Esophagus (tissue), 2 donors: ENCODE results near the gene OMG. TPM values are rescaled to one million over a fixed set of nuclear protein-coding genes. Genes with fewer than 3 reads are reported as not detected.
A peak's percentile ranks its signal among the peaks of the same experiment; 100 is the strongest.
"Not testable (repeated sequence)": the region's sequence is repeated elsewhere in the genome, so short reads cannot be mapped to it uniquely, and the experiment has no call there.

Experiments
- H3K27ac ChIP-seq, 2 donors: one replicate each; pipeline ENCODE4 v1.5.1; 2013; ENCODE audit warnings: low read depth in 2 of 2, mild to moderate bottlenecking in 2 of 2, inconsistent platforms in 1 of 2, low read length in 1 of 2, moderate library complexity in 1 of 2
- H3K27me3 ChIP-seq, 2 donors: one replicate each; pipeline ENCODE4 v1.6.1; 2013; ENCODE audit warnings: low read length in 2 of 2, control low read depth in 1 of 2, mild to moderate bottlenecking in 1 of 2; ENCODE audit not compliant: insufficient read depth in 2 of 2, control insufficient read depth in 1 of 2
- H3K36me3 ChIP-seq, 2 donors: one replicate each; pipeline ENCODE4 v1.6.1; 2013; ENCODE audit warnings: low read length in 1 of 2; ENCODE audit not compliant: control insufficient read depth in 2 of 2, insufficient read depth in 2 of 2
- H3K4me1 ChIP-seq, 2 donors: one replicate each; pipeline ENCODE4 v1.6.1; 2013; ENCODE audit warnings: low read length in 1 of 2; ENCODE audit not compliant: control insufficient read depth in 2 of 2, insufficient read depth in 2 of 2
- H3K4me3 ChIP-seq, 2 donors: one replicate each; pipeline ENCODE4 v1.5.1; 2013; ENCODE audit warnings: low read length in 2 of 2, mild to moderate bottlenecking in 2 of 2, low read depth in 1 of 2, moderate library complexity in 1 of 2
- H3K9me3 ChIP-seq, 2 donors: one replicate each; pipeline ENCODE4 v1.6.1; 2013; ENCODE audit warnings: mild to moderate bottlenecking in 2 of 2, low read depth in 1 of 2, low read length in 1 of 2, moderate library complexity in 1 of 2; ENCODE audit not compliant: control insufficient read depth in 2 of 2, insufficient read depth in 1 of 2
- WGBS, 2 donors: extraction: QIAGEN DNeasy Blood & Tissue Kit; methylation state at CpG; one replicate each; pipeline ENCODE4 v1.1.7; 2013; 5-methylcytosine and 5-hydroxymethylcytosine counted together
- polyA plus RNA-seq, 2 donors: library from polyadenylated mRNA; stranded (reverse); fragments of 200-250 nt; gene quantifications; one replicate each; pipeline ENCODE4 v1.2.3, GENCODE V29; 2013
- donor health status: healthy with polysubstance abuse.
- donor health status: Bipolar disorder and iron deficiency.

Gene OMG
- polyA plus RNA-seq, 2 donors = 0.16 to 0.28 TPM

DNA sequence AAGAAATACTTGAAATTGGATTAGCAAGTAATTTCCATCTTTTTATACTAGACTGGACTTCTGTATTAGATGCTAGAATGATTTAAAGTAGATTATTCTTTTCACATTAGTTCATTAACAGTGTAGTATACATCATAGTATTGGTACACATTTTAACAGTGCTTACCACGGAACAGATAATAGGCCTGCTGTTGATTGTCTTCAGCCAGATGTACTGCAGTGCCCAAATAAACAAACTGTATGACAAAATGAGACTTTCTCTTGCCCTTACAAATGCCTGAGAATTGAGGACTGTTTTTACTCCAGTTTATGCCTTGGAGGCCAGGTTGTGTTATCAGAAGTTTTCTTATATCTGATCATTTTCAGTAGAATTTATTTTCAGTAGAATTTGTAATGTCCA is 23.8 kb upstream of the OMG start:
- H3K4me3 ChIP-seq = no peak overlapping the region

DNA sequence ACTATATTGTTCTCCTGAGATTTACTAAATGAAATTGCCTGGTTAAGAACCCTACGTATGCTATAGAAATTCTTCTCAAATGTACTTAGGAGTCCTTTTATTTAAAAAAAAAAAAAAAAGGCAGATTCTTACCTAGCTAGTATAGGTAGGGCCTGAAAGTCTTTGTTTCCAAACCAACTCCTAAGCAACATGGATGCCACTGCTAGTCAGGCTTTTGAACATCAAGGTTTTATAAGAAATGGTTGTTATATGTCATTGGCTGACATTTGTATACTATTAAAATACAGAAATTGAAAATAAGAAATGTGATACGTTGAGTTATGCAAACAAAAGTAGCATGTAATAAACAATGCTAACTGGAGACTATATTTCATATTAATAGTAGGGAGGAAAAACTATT is 23.2 kb upstream of the OMG start:
- H3K27ac ChIP-seq = no peak overlapping the region
- no peaks in the 10 kb centered on the region for H3K27me3 ChIP-seq
- peaks cover 0 to 2% of the 10 kb centered on the region in 2 donors for H3K36me3 ChIP-seq
- no peak overlapping the region for H3K4me3 ChIP-seq
- no peaks in the 10 kb centered on the region for H3K4me1 ChIP-seq
- WGBS, 2 donors = 70 to 77% methylated on average over 2 of the region's 2 CpGs
- H3K9me3 ChIP-seq = no peaks in the 10 kb centered on the region

More for the DNA sequence above, 23.8 kb upstream of the OMG start:
- no peaks in the 10 kb centered on the region for H3K27me3 ChIP-seq
- WGBS, 2 donors = 58 to 64% methylated on average over 1 of the region's 1 CpG
- H3K9me3 ChIP-seq = no peaks in the 10 kb centered on the region
- H3K27ac ChIP-seq = no peak overlapping the region
- no peaks in the 10 kb centered on the region for H3K4me1 ChIP-seq
- H3K36me3 ChIP-seq = peaks cover 0 to 2% of the 10 kb centered on the region in 2 donors

DNA sequence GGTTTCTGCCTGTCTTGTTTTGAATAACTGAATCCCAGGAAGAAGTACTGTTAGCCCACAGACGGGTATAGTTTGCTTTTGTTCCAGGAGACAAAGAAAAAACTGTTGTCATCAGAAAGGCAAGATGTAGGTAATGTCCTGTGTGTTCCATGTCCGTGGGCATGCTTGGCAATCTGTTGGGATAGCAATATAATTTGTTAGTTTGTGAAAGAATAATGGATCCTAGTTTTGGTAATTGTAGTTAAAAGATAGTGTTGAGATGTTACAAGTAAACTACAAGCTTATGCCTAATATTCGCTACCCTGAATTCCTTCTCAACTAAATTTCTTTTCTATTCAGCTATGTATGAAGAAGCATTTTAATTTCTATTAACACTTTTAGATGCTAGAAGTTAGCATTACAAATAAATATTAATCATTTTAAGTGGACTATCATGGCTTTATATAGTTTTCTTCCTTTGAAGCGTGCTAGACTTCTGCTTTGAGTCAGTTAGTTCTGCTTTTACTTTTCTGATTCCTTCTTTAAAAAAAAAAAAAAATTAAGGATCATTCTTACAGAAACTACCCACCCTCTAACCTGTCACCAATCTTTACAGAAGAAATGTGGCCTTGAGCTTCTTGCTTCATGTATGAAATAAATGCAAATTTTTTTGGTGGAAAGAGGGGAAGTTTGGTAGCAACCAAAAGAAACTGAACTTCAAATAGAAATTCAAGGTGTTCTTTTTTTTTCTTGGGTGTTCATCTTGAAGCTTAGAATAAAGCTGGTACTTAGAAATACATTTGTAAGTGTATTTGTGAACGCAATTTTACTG is 22.0 kb upstream of the OMG start:
- no peaks in the 10 kb centered on the region for H3K4me1 ChIP-seq
- no peaks in the 10 kb centered on the region for H3K27me3 ChIP-seq
- no peaks in the 10 kb centered on the region for H3K9me3 ChIP-seq
- H3K36me3 ChIP-seq = peaks cover 0 to 2% of the 10 kb centered on the region in 2 donors
- H3K27ac ChIP-seq = peak overlapping the region in 1 of 2 donors; percentile 39
- H3K4me3 ChIP-seq = no peak overlapping the region
- WGBS, 2 donors = 71 to 72% methylated on average over 5 of the region's 5 CpGs

DNA sequence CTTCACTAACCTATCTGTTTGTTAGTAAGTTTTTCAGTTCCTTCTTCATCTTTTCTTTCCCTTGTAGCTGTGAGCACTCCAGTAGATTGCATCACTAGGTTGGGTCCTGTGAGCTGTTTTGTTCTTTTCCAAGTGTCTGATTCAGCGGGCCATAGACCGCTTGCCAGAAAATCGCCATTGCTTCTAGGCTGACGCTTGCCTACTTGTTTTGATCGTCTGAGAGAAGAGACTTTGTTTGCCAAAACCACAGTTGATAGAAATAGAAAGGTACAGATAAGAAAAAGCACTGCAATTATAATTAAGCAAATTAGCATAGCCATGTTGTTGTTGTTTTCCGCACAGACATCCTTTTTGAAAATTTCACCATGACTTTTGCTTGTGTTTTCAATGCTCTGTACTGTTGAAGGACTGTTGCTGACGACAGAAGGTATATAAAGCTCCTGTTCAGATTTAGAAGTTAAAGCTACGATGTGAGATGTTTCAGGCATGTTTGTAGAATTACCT is 21.3 kb upstream of the OMG start:
- Histone ChIP-seq H3K4me3 (peak overlapping the region in 1 of 2 donors; percentile 22), H3K27ac (peak overlapping the region in 1 of 2 donors; percentile 39), H3K27me3 (no peaks in the 10 kb centered on the region), H3K9me3 (no peaks in the 10 kb centered on the region), H3K36me3 (peaks cover 0 to 2% of the 10 kb centered on the region in 2 donors), H3K4me1 (no peaks in the 10 kb centered on the region)
- WGBS, 2 donors = 56 to 57% methylated on average over 8 of the region's 8 CpGs

DNA sequence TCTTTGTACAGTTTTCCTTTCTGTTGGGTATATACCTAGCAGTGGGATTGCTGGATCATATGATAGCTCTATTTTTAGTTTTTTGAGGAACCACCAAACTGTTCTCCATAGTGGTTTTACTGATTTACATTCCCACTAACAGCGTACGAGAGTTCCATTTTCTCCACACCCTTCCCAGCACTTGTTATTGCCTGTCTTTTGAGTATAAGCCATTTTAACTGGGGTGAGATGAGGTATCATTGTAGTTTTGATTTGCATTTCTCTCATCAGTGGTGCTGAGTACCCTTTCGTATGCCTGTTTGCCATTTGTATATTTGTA is 17.7 kb upstream of the OMG start:
- WGBS, 2 donors = 82 to 89% methylated on average over 3 of the region's 3 CpGs
- no peaks in the 10 kb centered on the region for H3K4me1 ChIP-seq

DNA sequence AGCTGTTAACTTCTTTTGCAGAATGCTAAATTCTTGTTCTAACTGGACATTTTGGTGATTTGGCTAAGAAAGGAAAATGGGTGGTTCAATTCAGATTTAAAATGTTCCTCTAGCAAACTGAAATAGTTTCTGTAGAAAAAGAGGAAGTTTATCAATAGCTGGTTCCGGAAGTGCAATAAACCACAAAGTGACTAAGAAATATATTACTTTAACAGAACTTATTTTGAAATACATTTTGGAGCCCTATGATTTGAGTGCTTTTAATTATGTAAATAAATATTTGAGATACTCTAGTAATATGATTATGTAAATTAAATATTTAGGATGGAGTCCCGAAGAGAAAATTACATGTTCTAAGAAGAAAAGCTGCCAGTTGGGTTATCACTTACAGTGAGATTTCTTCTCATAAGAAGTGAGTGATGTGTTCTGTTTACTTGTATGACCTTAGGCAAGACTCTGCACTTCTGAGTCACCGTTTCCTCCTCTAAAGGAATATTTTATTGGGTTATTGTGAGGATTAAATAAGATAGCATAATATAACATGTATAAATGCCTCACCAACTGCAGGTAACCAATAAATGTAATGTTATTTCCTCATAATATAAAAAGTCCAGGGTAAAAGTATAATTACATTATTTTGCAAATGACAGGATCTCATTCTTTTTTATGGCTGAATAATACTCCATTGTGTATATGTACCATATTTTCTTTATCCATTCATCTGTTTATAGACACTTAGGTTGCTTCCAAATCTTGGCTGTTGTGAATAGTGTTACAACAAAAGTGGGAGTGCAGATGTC is 17.1 kb upstream of the OMG start, which contains the start of gene EVI2B:
Gene EVI2B, minus strand, starts transcription at position 73 of the 800 bp plus-strand sequence. CDS start 8,445 bp downstream, outside the sequence.
- Histone ChIP-seq H3K27me3 (no peaks in the 10 kb centered on the region), H3K36me3 (peaks cover 0 to 2% of the 10 kb centered on the region in 2 donors), H3K9me3 (no peaks in the 10 kb centered on the region), H3K4me1 (no peaks in the 10 kb centered on the region), H3K4me3 (peak within 1 kb of the TSS; percentile 11 to 32), H3K27ac (peak within 1 kb of the TSS in 1 of 2 donors; percentile 59)
- 43 to 50% methylated on average over 3 of the region's 3 CpGs for WGBS, 2 donors

More for the DNA sequence above, 17.7 kb upstream of the OMG start:
- Histone ChIP-seq H3K27me3 (no peaks in the 10 kb centered on the region), H3K9me3 (no peaks in the 10 kb centered on the region), H3K4me3 (no peak overlapping the region), H3K27ac (no peak overlapping the region), H3K36me3 (peaks cover 0 to 2% of the 10 kb centered on the region in 2 donors)

DNA sequence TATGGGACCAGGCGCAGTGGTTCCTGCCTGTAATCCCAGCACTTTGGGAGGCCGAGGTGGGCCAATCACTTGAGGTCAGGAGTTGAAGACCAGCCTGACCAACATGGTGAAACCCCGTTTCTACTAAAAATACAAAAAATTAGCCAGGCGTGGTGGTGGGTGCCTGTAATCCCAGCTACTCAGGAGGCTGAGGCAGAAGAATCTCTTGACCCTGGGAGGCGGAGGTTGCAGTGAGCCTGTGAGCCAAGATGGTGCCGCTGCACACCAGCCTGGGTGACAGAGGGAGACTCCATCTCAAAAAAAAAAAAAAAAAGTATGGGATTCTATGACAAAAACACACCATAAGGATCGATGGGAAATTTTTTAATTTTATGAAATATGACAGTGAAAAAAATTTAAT is 15.2 kb upstream of the OMG start:
- not testable (repeated sequence) for H3K27me3 ChIP-seq, H3K4me3 ChIP-seq
- 73 to 74% methylated on average over 6 to 7 of the region's 7 CpGs for WGBS, 2 donors

DNA sequence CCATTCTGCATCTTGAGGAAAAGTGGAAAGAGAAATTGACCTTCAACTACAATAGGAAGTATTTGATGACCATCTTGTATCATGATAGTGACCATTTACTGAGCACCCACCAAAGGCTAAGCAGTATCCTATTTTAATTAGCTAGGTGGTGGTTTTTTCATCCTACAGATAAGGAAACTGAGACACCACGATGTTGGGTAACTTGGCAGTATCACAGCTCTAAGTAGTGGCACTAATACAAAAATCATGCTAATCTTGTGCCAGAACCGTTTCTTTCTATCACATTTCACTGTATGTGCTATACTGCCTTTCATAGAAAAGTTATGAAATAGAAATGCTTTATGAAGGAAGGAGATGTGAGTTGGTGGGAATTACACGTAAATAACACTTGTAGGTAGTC is 14.5 kb upstream of the OMG start:
- WGBS, 2 donors = 78 to 84% methylated on average over 3 of the region's 3 CpGs
- no peak overlapping the region for H3K4me3 ChIP-seq

More for the DNA sequence above, 15.2 kb upstream of the OMG start:
- not testable (repeated sequence) for H3K36me3 ChIP-seq, H3K9me3 ChIP-seq, H3K4me1 ChIP-seq, H3K27ac ChIP-seq

DNA sequence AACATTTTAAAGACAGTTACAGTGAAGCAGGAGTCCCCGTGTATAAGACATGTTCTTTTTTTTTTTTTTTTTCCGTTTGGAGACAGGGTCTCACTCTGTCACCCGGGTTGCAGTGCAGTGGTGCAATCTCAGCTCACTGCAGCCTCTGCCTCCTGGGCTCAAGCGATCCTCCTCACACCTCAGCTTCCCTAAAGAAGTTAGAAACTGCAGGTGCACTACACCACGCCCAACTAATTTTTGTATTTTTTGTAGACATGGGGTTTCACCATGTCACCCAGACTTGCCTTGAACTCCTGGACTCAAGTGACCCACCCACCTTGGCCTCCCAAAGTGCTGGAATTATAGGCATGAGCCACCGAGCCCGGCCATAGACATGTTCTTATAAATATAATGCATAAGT is 13.8 kb upstream of the OMG start:
- Histone ChIP-seq H3K4me3 (no peak overlapping the region), H3K9me3 (no peaks in the 10 kb centered on the region), H3K36me3 (peaks cover 0 to under 1% of the 10 kb centered on the region in 2 donors), H3K4me1 (no peaks in the 10 kb centered on the region), H3K27ac (no peak overlapping the region), H3K27me3 (no peaks in the 10 kb centered on the region)
- WGBS, 2 donors = 69 to 76% methylated on average over 7 of the region's 7 CpGs

More for the DNA sequence above, 14.5 kb upstream of the OMG start:
- H3K27ac ChIP-seq = no peak overlapping the region
- no peaks in the 10 kb centered on the region for H3K4me1 ChIP-seq
- H3K36me3 ChIP-seq = peaks cover 0 to 2% of the 10 kb centered on the region in 2 donors
- no peaks in the 10 kb centered on the region for H3K9me3 ChIP-seq
- H3K27me3 ChIP-seq = no peaks in the 10 kb centered on the region
